ENCODE results near the gene RAB33B.
"Not testable (repeated sequence)": the region's sequence is repeated elsewhere in the genome, so short reads cannot be mapped to it uniquely, and the experiment has no call there.

Gene RAB33B

DNA sequence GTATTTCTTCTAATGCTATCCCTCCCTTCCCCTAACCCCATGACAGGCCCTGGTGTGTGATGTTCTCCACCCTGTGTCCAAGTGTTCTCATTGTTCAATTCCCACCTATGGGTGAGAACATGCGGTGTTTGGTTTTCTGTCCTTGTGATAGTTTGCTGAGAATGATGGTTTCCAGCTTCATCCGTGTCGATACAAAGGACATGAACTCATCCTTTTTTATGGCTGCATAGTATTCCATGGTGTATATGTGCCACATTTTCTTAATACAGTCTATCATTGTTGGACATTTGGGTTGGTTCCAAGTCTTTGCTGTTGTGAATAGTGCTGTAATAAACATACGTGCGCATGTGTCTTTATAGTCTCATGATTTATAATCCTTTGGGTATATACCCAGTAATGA lies 10.6 kb downstream of the RAB33B start:
- not testable (repeated sequence) for DNase-seq

DNA sequence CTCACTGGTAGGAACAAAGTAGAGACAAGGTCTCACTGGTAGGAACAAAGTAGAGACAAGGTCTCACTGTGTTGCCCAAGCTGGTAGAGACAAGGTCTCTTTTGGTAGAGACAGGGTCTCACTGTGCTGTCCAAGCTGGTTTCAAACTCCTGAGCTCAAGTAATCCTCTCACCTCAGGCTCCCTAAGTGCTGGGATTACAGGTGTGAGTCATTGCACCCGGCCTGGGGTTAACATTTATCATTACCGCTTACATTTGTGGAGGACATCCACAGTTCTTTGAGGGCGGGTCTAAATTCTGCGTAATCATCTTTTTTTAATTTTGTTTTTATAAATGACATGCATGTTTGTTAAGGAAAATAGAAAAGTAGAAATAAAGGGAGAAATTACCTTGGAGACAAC lies 12.0 kb downstream of the RAB33B start:
- DNase-seq = no peak

DNA sequence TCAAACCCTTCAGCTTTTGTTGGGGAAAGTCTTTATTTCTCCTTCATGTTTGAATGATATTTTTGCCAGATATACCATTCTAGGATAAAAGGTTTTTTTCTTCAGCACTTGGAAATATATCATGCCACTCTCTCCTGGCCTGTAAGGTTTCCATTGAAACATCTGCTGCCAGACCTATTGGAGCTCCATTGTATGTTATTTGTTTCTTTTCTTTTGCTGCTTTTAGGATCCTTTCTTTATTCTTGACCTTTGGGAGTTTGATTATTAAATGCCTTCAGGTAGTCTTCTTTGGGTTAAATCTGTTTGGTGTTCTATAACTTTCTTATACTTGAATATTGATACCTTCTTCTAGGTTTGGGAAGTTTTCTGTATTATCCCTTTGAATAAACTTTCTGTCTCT lies 14.8 kb downstream of the RAB33B start:
- not testable (repeated sequence) for DNase-seq

DNA sequence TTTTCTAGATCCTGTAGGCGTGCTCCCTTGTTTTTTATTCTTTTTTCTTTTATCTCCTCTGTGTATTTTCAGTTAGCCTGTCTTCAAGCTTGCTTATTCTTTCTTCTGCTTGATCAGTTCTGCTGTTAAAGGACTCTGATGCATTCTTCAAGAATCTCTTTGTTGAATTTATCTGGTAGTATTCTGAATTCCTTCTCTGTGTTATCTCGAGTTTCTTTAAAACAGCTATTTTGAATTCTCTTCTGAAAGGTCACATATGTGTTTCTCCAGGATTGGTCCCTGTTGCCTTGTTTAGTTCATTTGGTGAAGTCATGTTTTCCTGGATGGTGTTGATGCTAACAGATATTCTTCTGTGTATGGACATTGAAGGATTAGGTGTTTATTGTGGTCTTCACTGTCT lies 15.3 kb downstream of the RAB33B start:
- no peak for DNase-seq

DNA sequence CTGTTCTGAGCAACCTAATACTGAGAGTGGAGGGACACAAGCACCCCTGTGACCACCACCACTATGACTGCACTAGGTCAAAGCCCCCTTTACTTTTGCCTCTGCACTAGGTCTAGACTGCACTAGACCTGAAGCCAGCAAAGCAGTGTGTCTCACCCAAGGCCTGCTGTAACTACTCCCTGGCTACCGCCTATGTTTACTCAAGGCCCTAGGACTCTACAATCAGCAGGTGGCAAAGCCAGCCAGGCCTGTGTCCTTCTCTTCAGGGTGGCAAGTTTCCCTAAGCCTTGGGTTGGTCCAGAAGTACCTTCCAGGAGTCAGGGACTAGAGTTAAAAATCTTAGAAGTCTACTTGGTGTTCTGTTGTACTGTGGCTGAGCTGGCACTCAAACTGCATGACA lies 15.9 kb downstream of the RAB33B start:
- no peak for DNase-seq

DNA sequence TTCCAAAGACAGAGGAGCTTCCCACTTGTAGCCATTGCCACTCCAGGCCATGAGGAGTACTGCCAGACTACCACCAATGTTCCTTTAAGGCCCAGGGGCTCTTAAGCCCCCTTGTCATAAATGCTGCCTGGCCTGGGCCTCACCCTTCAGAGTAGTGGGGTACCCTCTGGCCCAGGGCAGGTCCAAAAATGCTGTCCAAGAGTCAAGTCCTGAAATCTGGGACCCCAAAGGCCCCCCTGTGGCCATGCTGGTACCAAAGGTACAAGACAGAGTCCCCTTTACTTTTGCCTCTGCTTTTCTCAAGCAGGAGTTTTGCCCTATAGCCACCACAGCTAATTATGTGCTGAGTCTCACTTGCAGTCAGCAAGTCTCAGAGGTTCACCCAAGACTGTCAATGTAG lies 16.4 kb downstream of the RAB33B start:
- DNase-seq = no peak

DNA sequence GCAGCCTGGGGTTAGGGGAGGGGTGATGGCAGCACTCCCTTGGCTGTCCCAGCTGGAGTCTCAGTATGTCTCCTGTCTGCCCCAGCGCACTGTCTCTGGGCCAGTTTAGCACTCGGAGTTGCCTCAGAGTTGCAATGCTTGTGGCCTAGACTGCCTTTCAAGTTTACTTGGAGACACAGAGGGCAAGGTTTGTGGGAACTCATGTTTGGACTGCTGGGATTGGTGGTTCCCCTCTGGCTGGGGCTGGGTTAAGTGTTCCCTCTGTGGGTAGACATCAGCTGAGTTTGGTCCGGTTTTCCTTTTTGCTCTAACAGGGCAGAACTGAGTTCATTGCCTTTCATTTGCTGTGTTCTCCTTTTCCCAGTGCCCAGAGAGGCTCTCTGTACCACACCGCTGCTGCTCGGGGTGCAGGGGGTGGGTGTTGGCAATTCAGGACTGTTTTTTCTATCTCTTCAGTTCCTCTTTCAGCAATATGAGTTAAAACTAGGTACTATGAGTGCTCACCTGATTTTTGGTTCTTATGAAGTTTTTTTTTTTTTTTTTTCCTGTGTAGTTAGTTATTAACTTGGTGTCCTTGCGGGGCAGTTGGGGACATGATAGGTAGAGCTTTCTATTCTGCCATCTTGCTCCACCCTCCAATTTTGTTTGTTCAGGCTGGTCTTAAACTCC lies 17.2 kb downstream of the RAB33B start:
- DNase-seq = no peak

DNA sequence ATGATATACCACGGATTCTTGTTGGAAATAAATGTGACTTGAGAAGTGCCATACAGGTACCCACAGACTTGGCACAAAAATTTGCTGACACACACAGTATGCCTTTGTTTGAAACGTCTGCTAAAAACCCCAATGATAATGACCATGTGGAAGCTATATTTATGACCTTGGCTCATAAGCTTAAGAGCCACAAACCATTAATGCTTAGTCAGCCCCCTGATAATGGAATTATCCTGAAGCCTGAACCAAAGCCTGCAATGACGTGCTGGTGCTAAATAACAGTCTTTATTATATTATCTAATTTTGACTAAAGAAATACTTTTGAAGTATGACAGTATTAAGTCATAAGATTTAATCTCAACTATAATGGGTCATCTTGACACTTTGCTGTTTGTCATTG lies 18.9 kb downstream of the RAB33B start:
- no peak for DNase-seq

DNA sequence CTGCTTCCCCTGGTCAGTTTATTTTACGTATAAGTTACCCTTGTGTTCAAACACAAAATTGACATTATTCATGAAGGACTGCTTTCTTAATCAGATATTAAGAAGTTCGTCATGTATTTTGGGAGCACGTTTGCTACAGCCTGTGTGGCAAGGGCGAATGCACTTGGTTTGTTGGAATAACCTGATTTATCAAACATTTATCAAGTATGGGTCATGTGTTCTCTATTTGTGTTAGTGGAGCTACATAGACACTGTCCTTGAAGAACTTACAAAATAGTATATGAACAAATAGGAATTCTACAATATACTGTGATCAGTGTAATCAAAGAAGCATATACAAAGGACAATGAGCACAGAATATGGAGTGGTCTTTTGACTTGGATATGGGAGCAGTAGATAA lies 22.4 kb downstream of the RAB33B start:
- no peak for DNase-seq

DNA sequence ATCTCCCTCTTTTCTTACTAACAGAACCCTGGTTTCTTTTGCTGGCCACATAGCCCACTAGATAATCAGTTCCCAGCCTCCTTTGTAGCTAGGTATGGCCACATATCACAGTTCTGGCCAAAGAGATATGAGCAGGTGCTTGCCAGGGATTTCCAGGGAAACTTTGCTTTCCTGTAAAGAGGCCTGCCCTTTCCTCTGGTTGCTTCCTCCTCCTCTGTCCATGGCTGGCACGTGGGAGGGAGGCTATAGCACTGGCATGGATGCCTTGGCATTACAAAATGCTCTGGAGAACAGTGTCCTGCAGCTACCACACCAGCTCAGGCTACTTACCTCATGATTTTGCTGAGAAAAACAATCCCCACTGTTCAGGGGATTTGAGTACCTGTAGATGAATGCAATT lies 27.5 kb downstream of the RAB33B start:
- no peak for DNase-seq

DNA sequence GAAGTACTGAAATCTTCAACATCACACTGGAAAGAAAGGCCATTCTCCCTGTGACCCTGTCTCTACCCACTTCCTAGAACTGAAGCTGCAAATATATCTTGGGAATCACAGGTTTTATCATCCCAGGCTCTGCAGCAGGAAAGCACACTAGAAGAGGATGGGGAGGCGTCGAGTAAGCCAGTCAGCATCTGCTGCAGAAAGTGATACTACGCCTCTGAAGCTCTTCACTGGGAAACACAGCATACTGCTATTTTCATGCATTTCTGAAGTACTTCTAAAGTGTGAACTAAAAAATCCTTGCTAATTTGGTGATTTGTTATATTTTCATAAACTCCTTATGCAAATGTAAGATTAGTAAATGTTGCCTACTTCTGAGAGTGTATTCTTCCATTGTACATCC lies 29.1 kb downstream of the RAB33B start:
- DNase-seq = no peak

DNA sequence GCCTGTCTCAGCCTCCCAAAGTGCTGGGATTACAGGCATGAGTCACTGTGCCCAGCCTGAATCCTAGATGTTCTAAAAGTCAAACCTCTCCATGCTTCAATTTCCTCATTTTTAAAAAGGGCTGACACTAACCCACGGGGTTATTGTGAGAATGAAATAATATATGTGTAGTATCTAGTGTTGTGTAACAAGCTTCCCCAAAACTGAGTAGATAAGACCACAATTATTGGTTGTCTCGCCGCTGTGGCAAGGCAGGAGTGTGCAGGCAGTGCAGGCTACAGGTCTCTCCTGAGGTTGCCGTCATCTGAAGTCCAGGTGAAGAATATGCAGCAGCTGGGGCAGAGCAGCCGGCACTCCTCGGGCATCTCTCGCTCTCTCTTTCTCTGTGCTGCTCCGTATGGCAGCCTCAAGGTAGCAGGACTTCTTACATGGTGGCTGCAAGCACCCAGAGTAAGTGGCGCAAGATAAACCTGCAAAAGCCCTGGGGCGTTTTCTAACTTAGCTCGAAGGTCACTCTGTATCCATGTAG lies 30.9 kb downstream of the RAB33B start:
- DNase-seq = no peak

DNA sequence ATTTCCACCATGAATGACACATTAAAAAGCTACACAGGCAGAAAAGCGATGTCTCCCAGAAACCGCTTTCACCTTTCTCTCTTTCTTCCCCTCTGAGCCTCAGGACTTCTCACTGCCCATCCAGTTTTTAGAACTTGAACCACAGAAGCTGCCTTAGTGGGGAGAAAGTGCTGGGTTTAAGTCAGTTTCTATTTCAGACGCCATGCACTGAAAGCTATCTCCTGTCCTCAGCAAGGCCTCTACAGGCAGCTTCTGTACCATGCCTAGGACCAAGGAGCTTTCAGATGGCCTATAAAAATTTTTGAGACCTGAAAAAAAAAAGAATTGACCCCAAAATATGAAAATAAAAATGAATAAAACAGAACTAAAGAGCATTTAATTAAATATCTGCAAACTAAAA lies 34.5 kb downstream of the RAB33B start:
- no peak for DNase-seq

DNA sequence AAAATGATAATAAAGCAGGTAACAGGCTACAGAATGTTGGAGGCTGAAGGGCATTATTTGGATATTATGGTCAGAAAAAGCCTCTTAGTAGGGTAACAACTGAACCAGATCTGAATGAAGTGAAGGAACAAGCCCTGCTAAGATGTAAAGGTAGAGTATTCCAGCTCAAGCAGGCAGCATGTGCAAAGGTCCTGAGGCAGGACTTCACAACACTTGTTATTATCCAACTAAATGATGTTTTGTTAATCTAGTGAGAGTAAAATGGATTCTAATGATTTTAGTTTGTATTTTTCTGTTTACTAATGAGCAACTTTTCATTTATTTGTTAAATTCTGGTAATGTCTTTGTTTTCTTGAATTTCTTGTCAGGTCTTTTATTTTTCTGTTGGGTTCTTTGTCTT lies 35.7 kb downstream of the RAB33B start:
- no peak for DNase-seq

DNA sequence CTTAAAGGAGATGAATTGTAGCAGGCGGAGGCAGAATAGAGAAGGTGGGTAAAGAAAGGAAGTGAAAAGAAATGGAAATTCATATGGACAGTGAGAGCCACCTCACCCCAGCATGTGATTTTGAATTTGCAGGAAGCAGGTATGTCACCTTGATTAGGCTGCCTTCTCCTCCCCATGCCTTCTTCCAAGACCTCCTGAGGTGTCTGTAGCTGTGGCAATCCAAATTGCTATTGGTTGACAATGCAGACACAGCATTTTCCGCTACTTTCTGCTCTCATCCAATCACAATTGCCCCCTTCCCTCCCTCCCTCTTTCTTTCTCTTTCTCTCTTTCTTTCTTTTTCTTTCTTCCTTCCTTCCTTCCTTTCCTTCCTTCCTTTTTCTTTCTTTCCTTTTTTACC lies 38.5 kb downstream of the RAB33B start:
- DNase-seq = no peak

DNA sequence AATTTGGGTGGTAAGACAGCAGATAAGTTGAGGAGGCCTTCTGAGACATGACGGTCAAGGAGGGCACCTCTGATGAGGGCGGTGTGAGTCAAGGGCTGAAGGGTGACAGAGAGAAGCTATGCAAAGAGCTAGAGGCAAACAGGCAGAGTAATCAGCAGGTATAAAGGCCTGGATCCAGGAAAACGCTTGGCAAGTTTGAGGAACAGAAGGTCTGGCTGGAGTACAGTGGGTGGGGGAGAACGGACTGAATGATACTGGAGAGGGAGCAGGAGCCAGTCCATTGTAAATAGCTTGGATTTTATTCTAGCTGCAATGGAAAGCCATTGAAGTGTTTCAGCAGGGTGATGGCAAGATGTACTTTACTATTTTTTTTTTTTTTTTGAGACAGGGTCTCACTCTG lies 39.3 kb downstream of the RAB33B start:
- no peak for DNase-seq

DNA sequence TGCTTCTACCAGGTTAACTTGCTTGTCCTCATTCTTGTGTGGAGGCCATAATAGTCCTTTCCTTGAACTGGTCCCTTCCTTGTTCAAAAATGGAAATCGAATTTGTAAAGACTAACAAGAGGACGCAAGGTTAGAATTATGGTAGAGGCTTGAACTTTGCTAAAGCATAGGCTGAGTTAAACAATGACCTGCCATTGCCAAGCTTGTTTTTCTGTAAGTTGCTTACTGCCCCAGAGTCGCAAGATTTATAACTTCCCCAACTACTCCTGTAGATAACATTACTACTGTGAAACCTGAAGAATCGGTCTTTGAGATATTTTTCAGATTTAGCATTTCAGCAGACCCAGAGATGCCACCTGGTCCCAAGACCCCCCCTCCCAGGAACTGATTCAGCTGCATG lies 45.3 kb downstream of the RAB33B start:
- no peak for DNase-seq

DNA sequence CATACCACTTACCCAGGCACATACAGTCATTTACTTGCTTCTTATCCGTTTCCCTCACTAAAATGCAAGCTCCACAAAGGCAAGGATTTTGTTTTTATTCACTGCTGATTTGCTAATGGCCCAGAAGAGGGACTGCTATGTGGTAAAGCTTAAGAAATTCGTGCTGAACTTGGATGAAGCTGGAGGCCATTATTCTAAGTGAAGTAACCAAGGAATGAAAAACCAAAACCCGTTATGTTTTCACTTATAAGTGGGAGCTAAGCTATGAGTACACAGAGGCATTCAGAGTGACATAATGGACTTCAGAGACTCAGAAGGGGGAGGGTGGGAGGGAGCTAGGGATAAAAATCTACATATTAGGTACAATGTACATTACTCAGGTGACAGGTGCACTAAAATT lies 47.2 kb downstream of the RAB33B start:
- DNase-seq = no peak

DNA sequence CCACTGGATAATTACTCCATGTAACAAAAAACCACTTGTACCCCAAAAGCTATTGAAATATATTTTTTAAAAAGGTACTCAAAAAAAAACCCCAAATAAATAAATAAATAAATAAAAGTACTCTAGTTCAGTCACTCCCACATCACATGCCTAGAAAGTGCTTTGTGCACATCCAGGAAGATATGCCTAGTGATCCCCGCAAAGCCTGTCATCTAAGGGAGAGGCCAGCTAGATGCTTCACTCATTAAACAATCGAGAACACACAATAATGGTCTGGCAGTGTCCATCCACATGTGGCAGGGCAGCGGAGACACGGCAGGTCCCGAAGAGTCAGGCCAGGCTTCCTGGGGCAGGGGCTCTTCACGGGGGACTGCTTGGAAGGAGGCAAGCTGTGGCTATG lies 47.6 kb downstream of the RAB33B start:
- DNase-seq = no peak

DNA sequence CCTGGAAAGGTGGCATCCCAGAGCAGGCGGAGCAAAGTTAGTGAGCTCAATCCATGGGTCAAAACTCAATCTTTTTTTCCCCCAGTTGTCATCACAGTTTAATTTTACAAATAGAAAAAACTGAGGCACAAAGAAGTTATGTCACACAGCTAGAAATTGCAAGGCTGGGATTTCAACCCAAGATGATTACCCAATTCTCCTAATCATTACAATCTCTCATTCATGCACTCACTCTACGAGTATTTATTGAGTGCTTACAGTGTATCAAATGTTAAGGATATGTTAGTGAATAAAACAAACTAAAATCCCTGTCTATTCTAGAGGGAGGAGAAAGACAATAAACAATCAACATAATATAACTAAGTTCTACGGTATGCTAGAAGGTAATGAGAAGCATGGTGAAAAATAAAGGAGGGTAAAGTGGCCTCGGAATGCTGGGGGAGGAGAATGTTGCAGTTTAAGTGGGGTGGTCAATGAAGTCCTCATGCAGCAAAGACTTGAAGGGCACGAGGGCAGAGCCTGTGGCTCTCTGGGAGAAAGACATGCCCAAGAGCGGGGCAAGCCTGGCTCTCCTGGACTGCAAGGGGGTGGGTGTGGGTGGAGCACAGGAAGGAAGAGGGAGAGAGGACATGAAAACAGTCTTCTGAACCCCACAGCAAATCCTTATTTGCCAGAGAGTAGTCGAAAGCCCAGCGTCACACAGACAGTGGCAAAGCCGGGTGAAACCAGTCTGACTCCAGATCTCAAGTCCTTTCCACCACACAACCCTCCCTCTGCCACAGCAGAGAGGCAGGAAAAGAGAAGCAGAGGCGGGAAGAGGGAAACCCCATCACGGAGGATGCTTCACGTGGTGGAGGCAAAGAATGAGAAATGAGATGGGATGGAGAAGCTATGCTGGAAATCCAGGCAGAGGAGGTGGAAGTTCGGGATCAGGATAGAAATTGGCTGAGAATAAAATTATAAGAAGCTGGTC lies 48.3 kb downstream of the RAB33B start:
- no peak for DNase-seq

DNA sequence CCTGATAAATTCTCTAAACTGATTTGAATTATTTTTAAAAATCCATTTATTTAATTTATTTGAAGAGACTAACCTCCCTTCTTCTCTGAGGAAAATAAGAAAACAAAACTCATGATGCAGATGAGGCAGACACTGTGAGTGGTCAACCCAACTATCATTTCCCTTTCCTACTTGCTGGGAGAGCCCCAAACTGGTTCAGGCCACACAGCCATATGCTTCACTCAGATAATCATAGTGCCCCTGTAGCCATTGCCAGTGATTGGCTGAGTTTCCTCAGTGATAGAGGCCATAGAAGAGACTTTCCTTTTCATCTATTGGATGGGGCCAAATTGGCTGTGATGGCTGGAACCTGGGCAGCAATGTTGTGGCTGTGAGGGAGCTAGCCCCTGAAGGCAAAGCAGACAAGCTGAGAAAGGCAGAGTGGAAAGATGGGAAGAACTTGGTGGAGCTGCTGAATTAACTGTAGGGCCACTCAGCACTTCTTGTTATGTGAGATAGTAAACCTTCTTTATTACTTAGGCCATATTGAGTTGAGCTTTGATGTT lies 49.8 kb downstream of the RAB33B start:
- DNase-seq = no peak

DNA sequence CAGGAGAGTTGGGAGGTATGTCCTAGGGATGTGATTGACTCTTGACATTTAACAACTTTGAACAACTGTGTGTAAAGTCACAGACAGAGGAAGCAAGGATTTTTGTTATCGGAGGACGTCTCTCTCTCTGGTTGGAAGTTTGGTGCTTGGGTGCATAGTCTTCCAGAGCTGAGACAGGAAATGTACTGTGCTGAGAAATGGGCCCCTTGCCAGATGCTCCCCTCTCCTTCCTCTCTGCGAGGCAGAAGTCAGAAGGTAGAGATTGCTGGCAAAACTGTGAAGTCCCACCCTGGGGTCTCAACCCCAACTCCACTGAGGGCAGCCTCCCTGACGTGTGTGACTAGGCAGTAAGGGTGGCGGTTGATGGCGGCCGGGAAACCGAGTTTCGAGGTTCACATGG lies 52.9 kb downstream of the RAB33B start:
- no peak for DNase-seq

DNA sequence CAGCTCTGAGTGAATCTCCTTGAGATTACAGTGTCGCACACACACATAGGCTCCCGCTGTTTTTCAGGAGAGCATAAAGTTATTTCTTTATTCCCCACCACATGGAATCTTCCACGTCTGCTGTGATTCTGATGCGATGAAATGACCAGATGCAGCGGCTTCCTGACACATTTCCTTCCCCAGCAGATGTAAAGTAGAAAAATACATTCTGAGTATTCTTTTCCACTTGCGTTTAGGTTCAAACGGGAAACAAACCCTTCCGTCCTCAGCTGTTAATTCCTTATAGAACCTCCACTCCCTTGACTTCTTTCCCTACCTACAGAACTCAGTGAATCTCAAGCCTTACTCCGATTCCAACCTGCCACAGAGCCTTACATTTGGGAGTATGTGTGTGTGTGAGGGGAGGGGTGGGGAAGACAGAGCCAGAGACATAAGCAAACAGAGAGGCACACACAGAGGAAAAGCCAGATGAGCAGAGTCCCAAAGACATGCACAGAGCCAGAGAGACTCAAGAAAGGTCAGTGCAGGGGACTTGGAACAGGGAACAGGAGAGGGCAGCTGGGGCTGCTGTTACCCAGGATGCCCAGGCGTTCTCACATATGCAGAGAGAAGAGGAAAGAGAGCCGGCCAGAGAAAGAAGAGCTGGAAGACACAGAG lies 54.8 kb downstream of the RAB33B start:
- no peak for DNase-seq

Data from CD4-positive, alpha-beta T cell treated with Interleukin-17A for 4 hours (primary cell).